A204.1 (cell line): Measurements from ENCODE around the gene PCDHGA3.
"Not testable (repeated sequence)": the region's sequence is repeated elsewhere in the genome, so short reads cannot be mapped to it uniquely, and the experiment has no call there.

Source experiments
- FAIRE-seq: peaks from 2 replicates; lab custom pipeline; 2012; peaks lifted over from hg19 to GRCh38; lab: Jason Lieb, UNC

Gene PCDHGA3

GRCh38 chr5:141383345-141383744 is 39.7 kb downstream of the PCDHGA3 start:
- no peak for FAIRE-seq

GRCh38 chr5:141384471-141385267 is 41.0 kb downstream of the PCDHGA3 start:
- no peak for FAIRE-seq

DNA sequence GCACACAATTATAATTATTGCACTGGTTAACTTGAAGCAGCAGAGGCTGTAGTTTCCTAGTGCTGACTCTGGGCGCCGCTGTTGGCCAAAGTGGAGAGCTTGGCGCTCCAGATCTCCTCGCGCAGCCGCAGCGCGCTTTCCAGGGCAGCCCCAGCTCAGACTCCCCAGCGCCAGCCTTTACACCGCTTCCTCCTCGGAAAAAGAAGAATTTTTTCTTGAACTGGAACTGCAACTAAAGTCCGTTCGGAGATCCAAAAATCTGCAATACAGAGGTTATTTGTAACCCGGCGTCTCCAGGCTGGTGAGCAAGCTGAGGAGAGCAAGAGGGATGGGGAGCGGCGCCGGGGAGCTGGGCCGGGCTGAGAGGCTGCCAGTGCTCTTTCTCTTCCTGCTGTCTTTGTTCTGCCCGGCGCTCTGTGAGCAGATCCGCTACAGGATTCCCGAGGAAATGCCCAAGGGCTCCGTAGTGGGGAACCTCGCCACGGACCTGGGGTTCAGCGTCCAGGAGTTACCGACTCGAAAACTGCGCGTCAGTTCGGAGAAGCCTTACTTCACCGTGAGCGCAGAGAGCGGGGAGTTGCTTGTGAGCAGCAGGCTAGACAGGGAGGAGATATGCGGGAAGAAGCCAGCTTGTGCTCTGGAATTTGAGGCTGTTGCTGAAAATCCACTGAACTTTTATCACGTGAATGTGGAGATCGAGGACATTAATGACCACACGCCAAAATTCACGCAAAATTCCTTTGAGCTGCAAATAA is 44.1 kb downstream of the PCDHGA3 start, which contains the start of gene PCDHGB4:
PCDHGB4 (plus strand) TSS at position 142 of the 755 bp plus-strand sequence; CDS start at position 329, 187 bp downstream.
- FAIRE-seq, result not testable (repeated sequence)

- no peak for FAIRE-seq
These were observed 45.0 kb downstream of the PCDHGA3 start for GRCh38 chr5:141388661-141389060.

- FAIRE-seq, result no peak
These were observed 45.8 kb downstream of the PCDHGA3 start for GRCh38 chr5:141389153-141390042.

DNA sequence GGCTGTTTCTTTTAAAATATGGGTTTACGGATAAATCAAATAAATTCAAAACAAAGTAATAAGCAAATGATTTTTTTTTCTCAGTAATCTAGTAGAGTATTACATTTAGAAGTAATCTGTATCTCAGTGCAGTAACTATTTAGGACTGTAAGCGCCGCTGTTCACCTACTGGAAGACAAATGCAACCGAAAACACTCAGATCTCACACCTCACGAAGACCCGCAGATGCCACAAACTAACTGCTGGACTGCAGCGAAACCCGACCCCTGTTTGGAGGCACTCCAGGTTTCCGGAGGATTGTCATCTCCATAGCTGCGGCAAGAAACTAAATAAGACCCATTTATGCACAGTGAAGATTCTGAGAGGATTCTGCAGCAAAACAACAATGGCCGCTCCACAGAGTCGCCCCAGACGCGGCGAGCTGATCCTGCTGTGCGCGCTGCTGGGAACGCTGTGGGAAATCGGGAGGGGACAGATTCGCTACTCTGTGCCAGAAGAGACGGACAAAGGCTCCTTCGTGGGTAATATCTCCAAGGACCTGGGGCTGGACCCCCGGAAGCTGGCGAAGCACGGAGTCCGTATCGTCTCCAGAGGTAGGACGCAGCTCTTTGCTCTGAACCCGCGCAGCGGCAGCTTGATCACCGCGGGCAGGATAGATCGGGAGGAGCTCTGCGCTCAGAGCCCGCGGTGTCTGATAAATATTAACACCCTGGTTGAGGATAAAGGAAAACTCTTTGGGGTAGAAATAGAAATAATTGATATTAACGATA is 49.0 kb downstream of the PCDHGA3 start, which contains the start of gene PCDHGA8:
PCDHGA8 (plus strand) TSS at position 205 of the 770 bp plus-strand sequence; CDS start at position 386, 181 bp downstream.
- FAIRE-seq, result no peak

DNA sequence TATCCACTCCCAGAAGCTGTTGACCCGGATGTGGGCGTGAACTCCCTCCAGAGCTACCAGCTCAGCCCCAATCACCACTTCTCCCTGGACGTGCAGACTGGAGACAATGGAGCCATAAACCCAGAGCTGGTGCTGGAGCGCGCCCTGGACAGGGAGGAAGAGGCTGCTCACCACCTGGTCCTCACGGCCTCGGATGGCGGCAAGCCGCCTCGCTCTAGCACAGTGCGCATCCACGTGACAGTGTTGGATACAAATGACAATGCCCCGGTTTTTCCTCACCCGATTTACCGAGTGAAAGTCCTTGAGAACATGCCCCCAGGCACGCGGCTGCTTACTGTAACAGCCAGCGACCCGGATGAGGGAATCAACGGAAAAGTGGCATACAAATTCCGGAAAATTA is 49.6 kb downstream of the PCDHGA3 start:
- no peak for FAIRE-seq

- not testable (repeated sequence) for FAIRE-seq
These were observed 51.0 kb downstream of the PCDHGA3 start for GRCh38 chr5:141394401-141395187.
